HG03342 (cell line): ENCODE data around the gene ZSCAN5C.
"Not testable (repeated sequence)": the region's sequence is repeated elsewhere in the genome, so short reads cannot be mapped to it uniquely, and the experiment has no call there.

Experiments
- ATAC-seq: cut with Tn5 transposase; IDR thresholded peaks from one replicate; pipeline ENCODE4 v1.9.1; 2021; ENCODE audit warnings: mild to moderate bottlenecking, moderate library complexity; ENCODE audit not compliant: unreplicated experiment

The ZSCAN5C gene

GRCh38 chr19:56201973-56202372 lies at the start of gene ZSCAN5C:
TSS of gene ZSCAN5C (plus strand) at chr19:56202273. CDS start at chr19:56205914, 3,641 bp downstream.
- ATAC-seq, result no peak

DNA sequence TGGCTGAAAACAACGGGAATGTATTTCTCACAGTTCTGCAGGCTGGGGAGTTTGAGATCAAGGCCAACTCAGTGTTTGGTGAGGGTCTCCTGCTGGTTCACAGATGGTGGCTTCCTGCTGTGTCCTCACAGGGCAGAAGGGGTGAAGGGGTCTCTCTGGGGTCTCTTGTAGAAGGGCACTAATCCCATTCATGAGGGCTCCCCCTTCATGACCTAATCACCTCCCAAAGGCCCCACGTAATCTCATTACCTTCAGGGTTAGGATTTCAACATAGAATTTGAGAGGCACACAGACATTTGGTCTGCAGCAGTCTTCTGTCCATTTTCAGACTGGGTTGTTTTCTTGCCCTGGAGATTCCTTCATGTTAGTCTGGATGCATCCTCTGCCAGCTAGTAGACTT lies 49.4 kb upstream of the ZSCAN5C start:
- no peak for ATAC-seq

- ATAC-seq, result no peak
Observed at GRCh38 chr19:56153507-56153906, 48.6 kb upstream of the ZSCAN5C start.

DNA sequence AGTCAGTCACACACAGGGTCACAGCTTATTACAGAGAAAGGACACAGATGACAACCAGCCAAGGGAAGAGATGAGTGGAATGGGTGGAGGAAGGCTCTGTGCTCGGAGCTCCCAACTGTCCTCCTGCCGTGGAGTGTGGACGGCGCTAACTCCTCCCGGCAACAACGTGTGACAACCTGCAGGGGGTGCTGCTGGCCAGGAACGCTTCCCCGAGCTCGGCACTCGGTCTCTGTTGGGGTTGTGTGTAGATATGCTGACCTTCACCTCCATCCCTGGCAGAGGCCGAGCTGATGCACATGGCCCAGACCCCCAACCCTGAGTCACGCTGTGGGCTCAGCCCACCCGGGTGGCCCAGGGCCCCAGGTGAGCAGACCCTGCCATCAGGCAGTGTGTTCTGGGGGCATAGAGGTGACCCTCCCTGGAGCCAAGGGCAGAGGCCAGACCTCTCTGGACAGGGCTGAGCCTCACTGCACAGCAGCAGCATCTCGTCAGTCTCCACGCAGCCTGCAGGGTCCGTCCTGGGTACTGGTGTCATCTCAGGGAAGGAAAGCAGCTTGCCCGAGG lies 46.9 kb upstream of the ZSCAN5C start:
- no peak for ATAC-seq

GRCh38 chr19:56156768-56157167 lies 45.3 kb upstream of the ZSCAN5C start:
- ATAC-seq, result no peak

- ATAC-seq, result no peak
Observed at GRCh38 chr19:56158170-56158757, 43.8 kb upstream of the ZSCAN5C start.

DNA sequence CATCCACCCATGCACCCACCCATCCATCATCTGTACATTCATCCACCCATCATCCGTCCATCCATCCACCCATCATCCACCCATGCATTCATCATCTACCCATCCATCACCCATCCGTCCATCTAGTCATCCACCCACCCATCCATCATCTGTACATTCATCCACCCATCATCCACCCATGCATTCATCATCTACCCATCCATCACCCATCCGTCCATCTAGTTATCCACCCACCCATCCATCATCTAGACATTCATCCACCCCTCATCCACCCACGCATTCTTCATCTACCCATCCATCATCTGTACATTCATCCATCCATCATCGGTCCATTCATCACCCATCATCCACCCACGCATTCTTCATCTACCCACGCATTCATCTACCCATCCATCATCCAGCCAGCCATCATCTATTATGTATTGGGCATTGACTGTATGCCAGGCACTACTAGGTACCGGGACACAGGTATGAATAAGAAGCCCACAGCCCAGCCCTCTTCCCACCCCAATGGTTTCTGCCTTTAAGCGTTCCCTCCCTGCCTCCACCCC lies 43.0 kb upstream of the ZSCAN5C start:
- ATAC-seq, result no peak

DNA sequence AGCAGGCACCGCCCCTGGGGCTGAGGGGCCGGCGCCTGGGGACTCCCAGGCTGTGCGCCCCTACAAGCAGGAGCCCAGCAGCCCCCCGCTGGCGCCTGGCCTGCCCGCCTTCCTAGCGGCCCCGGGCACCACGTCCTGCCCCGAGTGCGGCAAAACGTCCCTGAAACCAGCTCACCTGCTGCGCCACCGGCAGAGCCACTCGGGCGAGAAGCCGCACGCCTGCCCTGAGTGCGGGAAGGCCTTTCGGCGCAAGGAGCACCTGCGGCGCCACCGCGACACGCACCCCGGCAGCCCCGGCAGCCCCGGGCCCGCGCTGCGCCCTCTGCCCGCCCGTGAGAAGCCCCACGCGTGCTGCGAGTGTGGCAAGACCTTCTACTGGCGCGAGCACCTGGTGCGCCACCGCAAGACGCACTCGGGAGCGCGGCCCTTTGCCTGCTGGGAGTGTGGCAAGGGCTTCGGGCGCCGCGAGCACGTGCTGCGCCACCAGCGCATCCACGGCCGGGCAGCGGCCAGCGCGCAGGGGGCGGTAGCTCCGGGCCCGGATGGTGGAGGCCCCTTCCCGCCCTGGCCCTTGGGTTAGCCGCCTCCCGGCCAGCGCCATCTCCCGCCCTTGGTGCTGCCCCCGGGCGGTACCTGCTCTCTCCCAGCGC lies 42.3 kb upstream of the ZSCAN5C start:
- no peak for ATAC-seq

- no peak for ATAC-seq
Observed at GRCh38 chr19:56161534-56161933, 40.5 kb upstream of the ZSCAN5C start.

- ATAC-seq, result no peak
Observed at GRCh38 chr19:56162258-56162657, 39.8 kb upstream of the ZSCAN5C start.

GRCh38 chr19:56163097-56163496 lies 39.0 kb upstream of the ZSCAN5C start:
- no peak for ATAC-seq

GRCh38 chr19:56167064-56167578 lies 35.0 kb upstream of the ZSCAN5C start:
- no peak for ATAC-seq

DNA sequence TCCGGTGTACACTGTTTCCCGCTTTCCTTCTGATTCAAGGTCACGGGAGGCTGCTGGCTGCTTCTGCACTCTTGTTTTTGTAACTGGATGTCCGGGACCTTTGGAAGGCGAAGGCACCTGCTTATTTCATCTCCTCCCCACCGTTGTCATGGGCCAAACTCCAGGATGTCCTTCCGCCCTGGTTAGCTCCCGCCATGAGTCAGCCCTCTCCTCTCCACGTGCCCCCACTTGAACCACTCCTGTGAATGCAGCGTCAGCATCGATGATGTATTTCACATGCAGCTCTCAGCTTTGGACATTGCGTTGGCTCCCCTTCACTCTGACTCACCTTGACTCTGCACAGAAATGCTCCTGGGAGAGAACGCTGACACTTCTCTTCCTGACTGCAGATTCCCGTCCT lies 31.8 kb upstream of the ZSCAN5C start:
- no peak for ATAC-seq

GRCh38 chr19:56174086-56174485 lies 28.0 kb upstream of the ZSCAN5C start:
- ATAC-seq, result no peak

GRCh38 chr19:56174550-56174949 lies 27.5 kb upstream of the ZSCAN5C start:
- ATAC-seq, result no peak

DNA sequence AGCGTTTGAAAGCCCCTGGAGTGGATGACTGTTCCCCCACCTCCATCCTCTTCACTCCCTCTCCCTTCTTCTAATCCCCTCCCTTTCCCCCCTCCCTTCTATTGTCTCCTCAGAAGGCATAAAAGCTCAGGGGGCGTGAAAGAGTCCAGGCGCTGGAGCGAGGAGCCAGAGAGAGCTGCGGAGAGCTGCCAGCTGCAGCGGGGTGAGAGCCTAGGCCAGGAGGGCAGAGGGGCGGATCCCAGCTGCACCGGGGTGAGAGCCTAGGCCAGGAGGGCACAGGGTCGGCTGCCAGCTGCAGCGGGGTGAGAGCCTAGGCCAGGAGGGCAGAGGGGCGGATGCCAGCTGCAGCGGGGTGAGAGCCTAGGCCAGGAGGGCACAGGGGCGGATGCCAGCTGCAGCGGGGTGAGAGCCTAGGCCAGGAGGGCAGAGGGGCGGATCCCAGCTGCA lies 26.2 kb upstream of the ZSCAN5C start, which contains the start of gene GALP:
GALP (plus strand) TSS at position 148 of the 447 bp plus-strand sequence. CDS start 1,101 bp downstream, outside the sequence.
- ATAC-seq, result not testable (repeated sequence)

- ATAC-seq, result not testable (repeated sequence)
Observed at GRCh38 chr19:56176310-56176709, 25.8 kb upstream of the ZSCAN5C start.

- ATAC-seq, result no peak
Observed at GRCh38 chr19:56176881-56177280, 25.2 kb upstream of the ZSCAN5C start.

DNA sequence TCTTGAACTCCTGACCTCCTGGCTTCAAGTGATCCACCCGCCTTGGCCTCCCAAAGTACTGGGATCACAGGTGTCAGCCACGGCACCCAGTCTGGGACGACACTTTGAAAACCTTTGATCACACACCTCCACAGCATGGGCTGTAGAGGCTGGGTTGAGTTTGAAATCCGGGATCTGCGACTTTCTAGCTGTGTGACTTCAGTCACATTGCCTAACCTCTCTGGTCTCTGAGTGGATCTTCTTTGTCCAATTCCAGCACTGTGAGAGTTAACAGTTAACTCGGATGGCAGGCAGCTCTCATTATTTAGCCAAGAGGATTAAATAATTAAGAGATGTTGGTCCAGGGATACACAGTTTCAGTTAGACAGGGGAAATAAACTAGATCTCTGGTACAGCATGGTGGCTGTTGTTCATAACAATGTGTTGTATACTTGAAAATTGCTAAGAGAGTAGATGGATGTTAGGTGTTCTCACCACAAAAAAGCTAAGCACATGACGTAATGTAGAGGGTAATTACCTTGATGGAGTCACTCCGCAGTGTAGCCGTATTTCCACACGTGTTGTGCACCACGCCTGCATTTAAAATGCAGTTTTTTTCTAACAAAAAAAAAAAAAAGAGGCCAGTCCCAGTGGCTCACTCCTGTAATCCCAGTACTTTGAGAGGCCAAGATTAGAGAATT lies 24.4 kb upstream of the ZSCAN5C start:
- no peak for ATAC-seq

DNA sequence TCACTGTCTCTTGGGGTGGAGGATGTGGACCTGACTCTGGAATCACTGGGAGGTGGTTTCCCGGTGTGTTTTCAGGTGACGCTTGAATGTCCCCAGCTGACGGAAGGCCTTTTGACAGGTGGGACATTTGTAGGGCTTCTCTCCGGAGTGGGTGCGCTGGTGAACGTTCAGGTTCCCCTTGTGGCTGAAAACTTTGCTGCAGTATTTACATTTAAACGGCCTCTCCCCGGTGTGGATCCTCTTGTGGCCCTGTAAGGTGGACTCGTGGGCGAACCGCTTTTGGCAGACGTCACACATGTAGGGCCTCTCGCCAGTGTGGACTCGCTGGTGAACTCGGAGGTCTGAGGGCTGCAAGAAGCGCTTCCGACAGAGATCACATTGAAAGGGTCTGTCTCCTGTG lies 12.3 kb upstream of the ZSCAN5C start:
- no peak for ATAC-seq

- no peak for ATAC-seq
Observed at GRCh38 chr19:56191115-56191514, 11.0 kb upstream of the ZSCAN5C start.
